Panc1 (cell line): ENCODE measurements around the gene SLC16A3. TPM values are rescaled to one million over a fixed set of nuclear protein-coding genes. Genes with fewer than 3 reads are reported as not detected.
"Not testable (repeated sequence)": the region's sequence is repeated elsewhere in the genome, so short reads cannot be mapped to it uniquely, and the experiment has no call there.

ENCODE experiments used
- ATAC-seq: fragments of 200-7000 bp; cut with Tn5 transposase; 2 replicates; pipeline ENCODE4 v1.9.1; 2020; ENCODE audit warnings: mild to moderate bottlenecking, moderate library complexity
- BruUV-seq: library from RNA; stranded (reverse); fragments of 400-500 nt; replicated peaks from 2 replicates; lab custom pipeline; 2021; lab: Mats Ljungman, UMichigan
- CTCF ChIA-PET: fragments of 300-600 bp; sonication (Branson Sonifier 250); formaldehyde crosslinking; loops from one replicate; lab custom pipeline; 2022; ENCODE audit warnings: antibody characterized with exemption; lab: Charles Lee
- POLR2A ChIA-PET: fragments of 300-600 bp; sonication (Branson Sonifier 250); formaldehyde crosslinking; loops from one replicate; lab custom pipeline; 2022; ENCODE audit warnings: antibody characterized with exemption; lab: Charles Lee
- DNase-seq: peaks from one replicate; pipeline ENCODE4 v3.0.0-alpha.2; 2010; ENCODE audit warnings: low read depth, low spot score
- H3K27ac ChIP-seq: 2 replicates; pipeline ENCODE4 v1.5.1; 2011; ENCODE audit warnings: mild to moderate bottlenecking, low read length, inconsistent platforms
- H3K27me3 ChIP-seq: fragments of 200-500 bp; sonication (Bioruptor generic); 2 replicates; pipeline ENCODE4 v1.6.0; 2014; ENCODE audit warnings: low read length, inconsistent platforms; ENCODE audit not compliant: control insufficient read depth, insufficient read depth
- H3K36me3 ChIP-seq: fragments of 200-500 bp; sonication (Bioruptor generic); 2 replicates; pipeline ENCODE4 v1.5.1; 2014; ENCODE audit warnings: inconsistent platforms, mild to moderate bottlenecking, low read length, moderate library complexity; ENCODE audit not compliant: control insufficient read depth, insufficient read depth
- H3K4me1 ChIP-seq: 2 replicates; pipeline ENCODE4 v1.5.1; 2011; ENCODE audit warnings: inconsistent platforms, mild to moderate bottlenecking, low read length, moderate library complexity; ENCODE audit not compliant: control insufficient read depth, insufficient read depth
- H3K4me3 ChIP-seq, 2 experiments: 2 replicates each; pipeline ENCODE4 v1.5.1; 2011 to 2012; ENCODE audit warnings: low read depth in 2 of 2, low read length in 2 of 2, mild to moderate bottlenecking in 2 of 2, inconsistent platforms in 1 of 2, moderate library complexity in 1 of 2
- H3K9me3 ChIP-seq: fragments of 200-500 bp; sonication (Bioruptor generic); 2 replicates; pipeline ENCODE4 v1.5.1; 2014; ENCODE audit warnings: low read depth, mild to moderate bottlenecking, inconsistent platforms, low read length, moderate library complexity; ENCODE audit not compliant: control insufficient read depth, insufficient read depth
- POLR2AphosphoS5 ChIP-seq: IDR thresholded peaks from 2 replicates; pipeline ENCODE4 v1.6.1; 2012; ENCODE audit warnings: mild to moderate bottlenecking, low read depth, low read length, moderate library complexity
- TCF7L2 ChIP-seq: IDR thresholded peaks from 2 replicates; pipeline ENCODE4 v1.6.1; 2011; ENCODE audit warnings: mild to moderate bottlenecking, low read depth, low read length, inconsistent platforms
- in situ Hi-C: cut with HindIII; loops from 2 replicates; pipeline ENCODE4 v1.10.0; 2016; ENCODE audit warnings: low sequenced_read_pairs, low pct_unique_long_range_greater_than_20kb
- intact Hi-C: fragments of 100-400 bp; cut with micrococcal nuclease; formaldehyde crosslinking; loops from one replicate; pipeline ENCODE4 v1.10.0; 2022; ENCODE audit not compliant: unreplicated experiment
- total RNA-seq: library from RNA; stranded (reverse); gene quantifications from one replicate; pipeline ENCODE4 v1.2.1, GENCODE V29; 2021; ENCODE audit not compliant: unreplicated experiment
- TF ChIP-seq, protein P1 (sequence below), 2 experiments: IDR thresholded peaks; 2 replicates each; pipeline ENCODE4 v1.6.1; 2011 to 2012; ENCODE audit warnings: low read depth in 2 of 2, control low read depth in 1 of 2, low read length in 1 of 2, mild to moderate bottlenecking in 1 of 2, moderate library complexity in 1 of 2; ENCODE audit not compliant: insufficient read depth in 1 of 2
- TF ChIP-seq, protein P2 (sequence below): fragments of 450-650 bp; IDR thresholded peaks from 2 replicates; pipeline ENCODE4 v1.5.1; 2017; ENCODE audit warnings: mild to moderate bottlenecking

SLC16A3 gene
- total RNA-seq, 1 experiment from 2014 or later: 581 TPM

DNA sequence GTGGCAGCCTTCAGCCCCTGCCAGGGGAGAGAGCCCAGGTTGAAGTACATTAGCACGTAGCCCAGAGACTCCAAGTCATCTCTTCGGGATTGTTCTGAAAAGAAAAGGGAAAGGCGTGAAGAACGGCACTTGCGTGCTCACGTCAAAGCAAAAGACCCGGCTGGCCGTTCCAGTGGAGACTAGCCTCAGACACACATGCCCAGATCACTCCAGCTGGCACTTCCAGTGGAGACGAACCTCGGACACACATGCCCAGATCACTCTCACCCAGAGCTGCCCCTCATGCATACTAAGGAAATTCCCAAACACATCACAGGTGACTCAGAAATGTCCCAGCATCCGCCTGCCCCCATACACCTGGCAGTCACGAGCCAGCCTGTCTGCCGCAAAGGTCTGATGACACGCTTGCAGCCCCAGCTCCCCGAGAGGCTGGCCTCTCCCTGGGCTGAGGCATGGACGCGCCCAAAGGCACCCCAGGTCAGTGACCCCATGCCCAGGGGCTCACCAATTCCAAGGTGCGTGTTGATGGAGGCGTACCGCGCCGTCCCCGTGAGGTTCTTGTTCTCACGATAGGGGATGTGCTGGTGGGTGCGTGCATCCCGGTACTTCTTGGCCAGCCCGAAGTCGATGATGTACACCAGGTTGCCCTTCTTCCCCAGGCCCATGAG, 23.8 kb downstream of the SLC16A3 start:
- BruUV-seq: no TSS peak
- H3K9me3 ChIP-seq: no peaks in the 10 kb centered on the region
- no peaks in the 10 kb centered on the region for H3K27me3 ChIP-seq
- no peak for ATAC-seq
- H3K4me3 ChIP-seq: no peak overlapping the region
- ChIA-PET POLR2A (no interaction called here), CTCF (no interaction called here)
- DNase-seq: no peak
- H3K27ac ChIP-seq: no peak overlapping the region
- TF ChIP-seq TCF7L2: no peak
- TF ChIP-seq, protein P1, sequence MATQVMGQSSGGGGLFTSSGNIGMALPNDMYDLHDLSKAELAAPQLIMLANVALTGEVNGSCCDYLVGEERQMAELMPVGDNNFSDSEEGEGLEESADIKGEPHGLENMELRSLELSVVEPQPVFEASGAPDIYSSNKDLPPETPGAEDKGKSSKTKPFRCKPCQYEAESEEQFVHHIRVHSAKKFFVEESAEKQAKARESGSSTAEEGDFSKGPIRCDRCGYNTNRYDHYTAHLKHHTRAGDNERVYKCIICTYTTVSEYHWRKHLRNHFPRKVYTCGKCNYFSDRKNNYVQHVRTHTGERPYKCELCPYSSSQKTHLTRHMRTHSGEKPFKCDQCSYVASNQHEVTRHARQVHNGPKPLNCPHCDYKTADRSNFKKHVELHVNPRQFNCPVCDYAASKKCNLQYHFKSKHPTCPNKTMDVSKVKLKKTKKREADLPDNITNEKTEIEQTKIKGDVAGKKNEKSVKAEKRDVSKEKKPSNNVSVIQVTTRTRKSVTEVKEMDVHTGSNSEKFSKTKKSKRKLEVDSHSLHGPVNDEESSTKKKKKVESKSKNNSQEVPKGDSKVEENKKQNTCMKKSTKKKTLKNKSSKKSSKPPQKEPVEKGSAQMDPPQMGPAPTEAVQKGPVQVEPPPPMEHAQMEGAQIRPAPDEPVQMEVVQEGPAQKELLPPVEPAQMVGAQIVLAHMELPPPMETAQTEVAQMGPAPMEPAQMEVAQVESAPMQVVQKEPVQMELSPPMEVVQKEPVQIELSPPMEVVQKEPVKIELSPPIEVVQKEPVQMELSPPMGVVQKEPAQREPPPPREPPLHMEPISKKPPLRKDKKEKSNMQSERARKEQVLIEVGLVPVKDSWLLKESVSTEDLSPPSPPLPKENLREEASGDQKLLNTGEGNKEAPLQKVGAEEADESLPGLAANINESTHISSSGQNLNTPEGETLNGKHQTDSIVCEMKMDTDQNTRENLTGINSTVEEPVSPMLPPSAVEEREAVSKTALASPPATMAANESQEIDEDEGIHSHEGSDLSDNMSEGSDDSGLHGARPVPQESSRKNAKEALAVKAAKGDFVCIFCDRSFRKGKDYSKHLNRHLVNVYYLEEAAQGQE (IDR thresholded peaks at IDR 0.05; ENCODE audit: insufficient read depth in 1 of 2, low read depth in 2 of 2, low read length in 1 of 2): 0 out of 4 replicates have a peak, but pooled peaks of 1 of the 2 experiments have one; percentile 37
- TF ChIP-seq, protein P2, sequence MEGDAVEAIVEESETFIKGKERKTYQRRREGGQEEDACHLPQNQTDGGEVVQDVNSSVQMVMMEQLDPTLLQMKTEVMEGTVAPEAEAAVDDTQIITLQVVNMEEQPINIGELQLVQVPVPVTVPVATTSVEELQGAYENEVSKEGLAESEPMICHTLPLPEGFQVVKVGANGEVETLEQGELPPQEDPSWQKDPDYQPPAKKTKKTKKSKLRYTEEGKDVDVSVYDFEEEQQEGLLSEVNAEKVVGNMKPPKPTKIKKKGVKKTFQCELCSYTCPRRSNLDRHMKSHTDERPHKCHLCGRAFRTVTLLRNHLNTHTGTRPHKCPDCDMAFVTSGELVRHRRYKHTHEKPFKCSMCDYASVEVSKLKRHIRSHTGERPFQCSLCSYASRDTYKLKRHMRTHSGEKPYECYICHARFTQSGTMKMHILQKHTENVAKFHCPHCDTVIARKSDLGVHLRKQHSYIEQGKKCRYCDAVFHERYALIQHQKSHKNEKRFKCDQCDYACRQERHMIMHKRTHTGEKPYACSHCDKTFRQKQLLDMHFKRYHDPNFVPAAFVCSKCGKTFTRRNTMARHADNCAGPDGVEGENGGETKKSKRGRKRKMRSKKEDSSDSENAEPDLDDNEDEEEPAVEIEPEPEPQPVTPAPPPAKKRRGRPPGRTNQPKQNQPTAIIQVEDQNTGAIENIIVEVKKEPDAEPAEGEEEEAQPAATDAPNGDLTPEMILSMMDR: no peak
- peaks cover 7% of the 10 kb centered on the region for H3K4me1 ChIP-seq
- intact Hi-C loops: no loop called here
- in situ Hi-C loops: no loop called here
- H3K36me3 ChIP-seq: peaks cover 33% of the 10 kb centered on the region

DNA sequence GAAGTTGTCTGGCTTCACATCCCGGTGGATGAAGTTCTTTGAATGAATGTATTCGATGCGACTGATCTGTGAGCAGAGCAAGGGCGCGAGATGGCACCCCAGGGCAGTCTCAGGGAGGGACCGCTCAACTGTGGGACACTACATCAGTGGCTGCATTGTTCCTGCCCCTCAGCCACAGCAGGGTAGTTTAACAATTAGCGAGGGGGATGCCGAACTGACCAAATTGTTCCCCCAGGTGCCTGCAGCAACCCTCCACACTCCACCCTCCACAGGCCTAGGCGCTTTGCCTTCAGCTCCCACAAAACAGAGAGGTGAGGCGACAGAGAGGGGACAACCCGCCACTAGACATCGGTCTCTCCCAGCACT, 24.3 kb downstream of the SLC16A3 start:
- ChIA-PET CTCF (no interaction called here), POLR2A (no interaction called here)
- no peaks in the 10 kb centered on the region for H3K27me3 ChIP-seq
- ATAC-seq (no peak), DNase-seq (no peak)
- intact Hi-C loops (no loop called here), in situ Hi-C loops (no loop called here)
- H3K4me1 ChIP-seq: peaks cover 2% of the 10 kb centered on the region; the same call in 1 of the 2 replicates
- BruUV-seq: no TSS peak
- TF ChIP-seq, protein P1 (IDR thresholded peaks at IDR 0.05; ENCODE audit: insufficient read depth in 1 of 2, low read depth in 2 of 2, low read length in 1 of 2): no peak
- TF ChIP-seq TCF7L2 (no peak), POLR2AphosphoS5 (no peak)
- TF ChIP-seq, protein P2: no peak
- peaks cover 34% of the 10 kb centered on the region for H3K36me3 ChIP-seq
- H3K27ac ChIP-seq: no peak overlapping the region
- H3K9me3 ChIP-seq: no peaks in the 10 kb centered on the region
- no peak overlapping the region for H3K4me3 ChIP-seq

DNA sequence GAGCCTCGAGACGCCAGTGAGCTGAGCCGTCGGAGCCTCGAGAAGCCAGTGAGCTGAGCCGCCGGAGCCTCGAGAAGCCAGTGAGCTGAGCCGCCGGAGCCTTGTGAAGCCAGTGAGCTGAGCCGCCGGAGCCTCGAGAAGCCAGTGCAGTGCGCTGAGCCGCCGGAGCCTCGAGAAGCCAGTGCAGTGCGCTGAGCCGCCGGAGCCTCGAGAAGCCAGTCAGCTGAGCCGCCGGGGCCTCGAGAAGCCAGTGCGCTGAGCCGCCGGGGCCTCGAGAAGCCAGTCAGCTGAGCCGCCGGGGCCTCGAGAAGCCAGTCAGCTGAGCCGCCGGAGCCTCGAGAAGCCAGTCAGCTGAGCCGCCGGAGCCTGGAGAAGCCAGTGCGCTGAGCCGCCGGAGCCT, 25.3 kb downstream of the SLC16A3 start:
- H3K36me3 ChIP-seq: peaks cover 43% of the 10 kb centered on the region
- intact Hi-C loops, DNase-seq, ATAC-seq, H3K9me3 ChIP-seq, BruUV-seq, H3K4me3 ChIP-seq, in situ Hi-C loops, H3K4me1 ChIP-seq, H3K27me3 ChIP-seq, H3K27ac ChIP-seq: not testable (repeated sequence)
- ChIA-PET CTCF (interaction anchor here (0.7 kb wide), 1 partner anchor 27 kb away, joined by 7 read pairs; no protein-coding TSS in a partner anchor), POLR2A (interaction anchor here (0.6 kb wide), 1 partner anchor 13 kb away, joined by 4 read pairs; no protein-coding TSS in a partner anchor)
